HFF-Myc (cell line): Measurements from ENCODE around the gene MRPL22.
"Not testable (repeated sequence)": the region's sequence is repeated elsewhere in the genome, so short reads cannot be mapped to it uniquely, and the experiment has no call there.

ENCODE experiments used
- DNase-seq: peaks from one replicate; pipeline ENCODE4 v3.0.0-alpha.2; 2011; ENCODE audit warnings: low read depth; ENCODE audit errors: extremely low read depth
- H3K4me3 ChIP-seq: replicated peaks from 2 replicates; pipeline ENCODE4 v1.5.1; 2011; ENCODE audit warnings: low read depth, mild to moderate bottlenecking, control low read depth, low read length
- TF ChIP-seq, protein P1 (sequence below): IDR thresholded peaks from 2 replicates; pipeline ENCODE4 v1.5.1; 2012; ENCODE audit warnings: mild to moderate bottlenecking, low read depth, low read length, control low read depth; ENCODE audit errors: missing control alignments

The MRPL22 gene

DNA sequence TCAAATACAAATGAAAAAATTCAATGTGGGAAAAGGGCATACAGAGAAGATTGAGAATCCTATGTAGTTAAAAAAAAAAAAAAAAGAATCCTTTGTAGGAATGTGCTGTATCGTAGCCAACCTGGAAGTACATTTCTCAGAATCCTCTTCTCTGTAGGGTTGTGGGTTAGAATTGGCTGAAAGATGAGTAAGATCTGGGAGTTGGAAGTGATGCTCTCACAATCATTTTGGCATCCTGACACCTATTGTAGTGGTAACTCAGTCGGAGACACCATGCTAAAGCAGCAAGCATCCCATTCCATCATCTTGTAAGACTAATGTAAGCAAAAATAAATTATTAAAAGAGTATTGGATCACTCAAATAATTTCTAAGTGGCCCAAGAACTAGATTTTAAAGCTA is 30.6 kb downstream of the MRPL22 start:
- DNase-seq: no peak
- H3K4me3 ChIP-seq: no peak overlapping the region
- TF ChIP-seq, protein P1, sequence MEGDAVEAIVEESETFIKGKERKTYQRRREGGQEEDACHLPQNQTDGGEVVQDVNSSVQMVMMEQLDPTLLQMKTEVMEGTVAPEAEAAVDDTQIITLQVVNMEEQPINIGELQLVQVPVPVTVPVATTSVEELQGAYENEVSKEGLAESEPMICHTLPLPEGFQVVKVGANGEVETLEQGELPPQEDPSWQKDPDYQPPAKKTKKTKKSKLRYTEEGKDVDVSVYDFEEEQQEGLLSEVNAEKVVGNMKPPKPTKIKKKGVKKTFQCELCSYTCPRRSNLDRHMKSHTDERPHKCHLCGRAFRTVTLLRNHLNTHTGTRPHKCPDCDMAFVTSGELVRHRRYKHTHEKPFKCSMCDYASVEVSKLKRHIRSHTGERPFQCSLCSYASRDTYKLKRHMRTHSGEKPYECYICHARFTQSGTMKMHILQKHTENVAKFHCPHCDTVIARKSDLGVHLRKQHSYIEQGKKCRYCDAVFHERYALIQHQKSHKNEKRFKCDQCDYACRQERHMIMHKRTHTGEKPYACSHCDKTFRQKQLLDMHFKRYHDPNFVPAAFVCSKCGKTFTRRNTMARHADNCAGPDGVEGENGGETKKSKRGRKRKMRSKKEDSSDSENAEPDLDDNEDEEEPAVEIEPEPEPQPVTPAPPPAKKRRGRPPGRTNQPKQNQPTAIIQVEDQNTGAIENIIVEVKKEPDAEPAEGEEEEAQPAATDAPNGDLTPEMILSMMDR: no peak

DNA sequence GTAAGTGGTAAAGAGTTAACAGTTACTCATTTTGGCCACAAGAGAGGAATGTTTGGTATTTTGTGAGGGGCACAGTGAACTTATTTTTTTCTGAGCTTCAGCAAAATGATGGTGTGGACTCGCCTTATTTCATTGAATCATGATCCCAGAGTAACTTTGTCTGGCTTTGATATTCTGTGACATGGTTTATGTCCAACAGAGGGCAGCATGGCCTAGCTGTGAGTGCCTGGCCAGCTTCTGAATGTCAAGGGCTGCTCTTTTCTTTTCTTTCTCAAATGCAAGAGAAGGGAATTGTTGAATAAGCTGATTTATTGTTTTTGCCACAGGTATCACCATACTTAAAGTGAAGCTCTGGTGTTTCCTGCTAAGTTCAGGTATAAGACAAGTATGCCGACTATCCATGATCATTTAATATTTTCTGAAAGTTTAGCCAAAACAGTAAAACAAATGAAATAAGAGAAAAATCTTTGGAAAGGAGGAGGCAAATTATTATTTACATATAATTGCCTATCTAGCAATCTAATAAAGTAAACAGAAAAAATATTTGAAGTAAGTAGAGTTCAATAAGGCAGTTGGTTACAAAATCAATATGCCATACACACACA is 31.7 kb downstream of the MRPL22 start:
- TF ChIP-seq, protein P1: peak; percentile 73
- peak; percentile 24 for DNase-seq
- H3K4me3 ChIP-seq: no peak overlapping the region

DNA sequence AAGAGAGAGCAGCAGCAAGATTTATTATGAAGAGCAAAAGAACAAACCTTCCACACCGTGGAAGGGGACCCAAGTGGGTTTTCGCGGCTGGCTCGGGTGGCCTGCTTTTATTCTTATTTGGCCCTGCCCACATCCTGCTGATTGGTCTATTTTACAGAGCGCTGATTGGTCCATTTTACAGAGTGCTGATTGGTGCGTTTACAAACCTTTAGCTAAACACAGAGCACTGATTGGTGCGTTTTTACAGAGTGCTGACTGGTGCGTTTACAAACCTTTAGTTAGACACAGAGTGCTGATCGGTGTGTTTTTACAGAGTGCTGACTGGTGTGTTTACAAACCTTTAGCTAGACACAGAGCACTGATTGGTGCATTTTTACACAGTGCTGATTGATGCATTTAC is 35.2 kb downstream of the MRPL22 start:
- H3K4me3 ChIP-seq, DNase-seq: not testable (repeated sequence)

DNA sequence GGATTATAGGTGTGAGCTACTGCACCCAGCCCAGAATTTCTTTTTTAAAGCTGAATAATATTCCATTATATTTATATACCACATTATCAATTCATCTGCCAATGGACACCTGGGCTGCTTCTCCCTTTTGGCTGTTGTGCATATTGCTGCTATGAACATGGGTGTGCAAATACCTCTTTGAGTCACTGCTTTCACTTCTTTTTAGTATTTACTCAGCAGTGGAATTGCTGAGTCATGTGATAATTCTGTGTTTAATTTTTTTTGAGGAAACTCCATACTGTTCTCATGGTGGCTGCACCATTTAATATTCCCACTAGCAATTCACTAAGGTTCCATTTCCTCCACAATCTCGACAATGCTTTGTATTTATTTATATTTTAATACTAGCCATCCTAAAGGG is 36.5 kb downstream of the MRPL22 start:
- TF ChIP-seq, protein P1: no peak
- no peak overlapping the region for H3K4me3 ChIP-seq
- no peak for DNase-seq

- not testable (repeated sequence) for H3K4me3 ChIP-seq, DNase-seq
Measured at GRCh38 chr5:154978294-154978693, 37.4 kb downstream of the MRPL22 start.

GRCh38 chr5:154984946-154985516 is 44.2 kb downstream of the MRPL22 start:
- no peak for DNase-seq
- H3K4me3 ChIP-seq: no peak overlapping the region
- TF ChIP-seq, protein P1: no peak

GRCh38 chr5:154986151-154986550 is 45.3 kb downstream of the MRPL22 start:
- no peak for DNase-seq
- TF ChIP-seq, protein P1: no peak
- no peak overlapping the region for H3K4me3 ChIP-seq

DNA sequence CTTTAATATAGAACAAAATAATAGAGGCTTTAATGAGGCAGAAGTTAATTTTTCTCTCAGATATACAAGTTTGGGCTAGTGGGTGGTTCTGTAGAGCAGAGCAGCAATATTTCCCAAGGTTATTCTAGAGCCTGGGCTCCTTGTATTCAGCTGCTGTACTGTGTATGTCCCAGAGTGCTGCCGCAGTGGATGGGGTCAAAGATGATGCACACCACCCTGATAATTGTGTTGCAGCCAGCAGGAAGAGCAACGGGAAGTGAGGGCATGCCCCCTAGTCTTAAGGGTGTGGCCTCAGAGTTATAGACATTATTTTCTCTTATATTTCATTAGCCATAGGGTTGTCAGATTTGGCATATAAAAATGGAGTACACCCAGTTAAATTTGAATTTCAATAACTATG is 48.8 kb downstream of the MRPL22 start:
- DNase-seq: no peak
- TF ChIP-seq, protein P1: no peak
- no peak overlapping the region for H3K4me3 ChIP-seq
